ENCODE measurements around the gene KCTD2. TPM values are rescaled to one million over a fixed set of nuclear protein-coding genes. Genes with fewer than 3 reads are reported as not detected.
A peak's percentile ranks its signal among the peaks of the same experiment; 100 is the strongest.
"Not testable (repeated sequence)": the region's sequence is repeated elsewhere in the genome, so short reads cannot be mapped to it uniquely, and the experiment has no call there.

Gene KCTD2
- total RNA-seq, 1 donor from 2014 or later: 21.2 TPM

- DNase-seq (ENCODE audit: low spot score): no peak
Measured at GRCh38 chr17:75049057-75049456, 2.0 kb downstream of the KCTD2 start.

GRCh38 chr17:75049706-75050105 is 2.7 kb downstream of the KCTD2 start:
- no peak for DNase-seq (ENCODE audit: low spot score)

- no peak for DNase-seq (ENCODE audit: low spot score)
Measured at GRCh38 chr17:75051941-75052340, 4.9 kb downstream of the KCTD2 start.

- peak; percentile 89 for DNase-seq (ENCODE audit: low spot score)
Measured at GRCh38 chr17:75059369-75060345, 12.6 kb downstream of the KCTD2 start.

- no peak for DNase-seq (ENCODE audit: low spot score)
Measured at GRCh38 chr17:75060434-75061054, 13.5 kb downstream of the KCTD2 start.

DNA sequence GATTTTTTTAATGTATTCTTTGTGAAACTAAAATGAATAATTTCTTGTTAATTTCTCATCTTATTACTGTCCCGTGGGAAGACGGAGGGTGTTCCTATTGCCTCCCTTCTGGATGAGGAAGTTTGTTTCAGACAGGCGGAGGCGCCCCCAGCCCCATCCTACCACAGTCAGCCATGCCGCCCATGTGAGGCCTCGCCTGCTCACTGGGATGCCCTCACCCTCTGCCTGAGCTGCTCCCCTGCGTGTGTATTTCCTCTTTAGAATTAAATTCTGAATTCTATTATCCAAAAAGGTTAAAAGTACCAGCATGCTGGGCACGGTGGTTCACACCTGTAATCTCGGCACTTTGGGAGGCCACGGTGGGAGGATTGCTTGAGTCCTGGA is 14.0 kb downstream of the KCTD2 start:
- DNase-seq (ENCODE audit: low spot score): no peak

GRCh38 chr17:75061618-75062017 is 14.6 kb downstream of the KCTD2 start:
- no peak for DNase-seq (ENCODE audit: low spot score)

GRCh38 chr17:75063201-75063600 is 16.2 kb downstream of the KCTD2 start:
- no peak for DNase-seq (ENCODE audit: low spot score)

GRCh38 chr17:75063626-75064025 is 16.6 kb downstream of the KCTD2 start:
- no peak for DNase-seq (ENCODE audit: low spot score)

GRCh38 chr17:75064040-75064439 is 17.0 kb downstream of the KCTD2 start:
- DNase-seq (ENCODE audit: low spot score): no peak

GRCh38 chr17:75064460-75064859 is 17.4 kb downstream of the KCTD2 start:
- DNase-seq (ENCODE audit: low spot score): no peak

DNA sequence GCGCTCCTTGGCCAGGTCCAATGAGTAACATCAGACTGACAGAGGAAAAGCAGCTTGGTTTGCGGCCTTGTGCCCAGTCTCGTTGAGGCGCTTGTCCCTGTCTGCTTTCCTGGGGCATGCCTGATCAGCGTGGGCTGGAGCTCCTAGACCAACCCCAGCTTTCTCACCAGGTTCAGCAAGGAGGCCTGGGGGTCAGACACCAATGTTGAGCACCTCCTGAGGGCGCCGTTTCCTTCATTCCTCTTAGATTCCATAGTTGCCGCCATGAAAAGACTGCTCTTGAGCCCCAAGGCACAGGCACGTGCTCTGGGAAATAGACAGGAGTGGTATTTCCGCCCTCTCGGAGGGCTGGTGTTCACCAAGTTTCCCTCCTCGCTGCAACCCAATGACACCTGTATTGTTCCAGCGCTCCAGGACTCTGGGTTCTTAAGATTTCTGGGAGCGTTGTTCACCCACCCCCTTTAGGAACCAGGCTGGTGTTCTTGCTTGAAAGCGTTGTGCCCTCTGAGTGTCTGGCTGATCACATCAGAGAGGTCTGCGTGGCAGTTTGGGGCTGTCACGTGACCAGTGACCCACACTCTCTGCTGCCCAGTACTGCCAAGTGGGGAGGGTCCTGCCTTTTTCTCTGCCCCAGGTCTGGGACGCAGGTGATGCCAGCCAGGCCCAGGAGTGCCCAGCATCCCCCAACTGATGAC is 18.0 kb downstream of the KCTD2 start:
- DNase-seq (ENCODE audit: low spot score): no peak

DNA sequence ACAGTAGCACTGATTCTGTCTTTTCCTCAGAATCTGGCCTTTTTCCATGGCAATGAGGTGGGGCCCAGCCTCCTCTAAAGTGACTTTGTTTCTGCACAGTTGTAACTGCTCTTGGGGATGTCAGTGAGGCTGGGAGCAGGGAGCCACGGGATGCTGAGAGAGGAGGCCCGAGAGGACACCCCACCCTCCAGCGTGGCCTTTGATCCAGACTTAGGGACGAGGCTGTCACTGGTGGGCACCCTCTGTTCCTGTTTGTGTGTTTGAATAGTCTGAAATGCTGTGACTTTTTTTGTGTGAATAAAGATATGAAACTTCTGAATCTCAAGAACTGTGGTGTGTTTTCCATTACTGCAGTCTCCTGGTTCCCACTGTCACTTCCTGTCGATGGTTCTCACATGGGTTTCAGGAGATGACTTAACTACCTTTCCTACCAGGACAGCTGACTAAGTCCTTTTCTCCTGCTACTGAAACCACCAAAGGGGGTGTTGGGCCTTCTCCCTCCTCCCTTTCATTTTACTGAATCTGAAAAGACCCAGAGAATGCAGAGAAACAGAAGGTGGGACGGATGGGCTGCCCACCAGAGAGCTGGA is 18.6 kb downstream of the KCTD2 start:
- no peak for DNase-seq (ENCODE audit: low spot score)

GRCh38 chr17:75067856-75068255 is 20.8 kb downstream of the KCTD2 start:
- DNase-seq (ENCODE audit: low spot score): no peak

- DNase-seq (ENCODE audit: low spot score): no peak
Measured at GRCh38 chr17:75068750-75069149, 21.7 kb downstream of the KCTD2 start.

DNA sequence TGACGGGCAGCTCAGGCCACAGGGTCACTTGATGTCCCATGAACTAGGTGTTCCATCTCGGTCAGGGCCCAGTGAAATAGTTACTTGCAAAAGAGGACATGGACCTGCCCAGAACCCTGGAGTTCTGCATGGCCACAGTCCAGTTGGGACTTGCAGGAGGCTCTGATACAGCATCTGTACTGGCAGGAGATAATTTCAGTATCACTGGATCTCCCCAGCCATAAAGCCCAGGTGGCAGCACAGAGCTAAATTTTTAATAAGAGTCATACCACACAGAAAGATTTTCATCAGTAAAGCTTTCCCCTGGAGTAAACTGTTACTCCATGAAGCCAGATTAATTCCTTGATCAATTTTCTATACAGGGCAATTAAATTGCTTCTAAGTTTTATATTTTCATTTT is 22.8 kb downstream of the KCTD2 start:
- DNase-seq (ENCODE audit: low spot score): peak; percentile 38

GRCh38 chr17:75071478-75072271 is 24.6 kb downstream of the KCTD2 start:
- DNase-seq (ENCODE audit: low spot score): not testable (repeated sequence)

- not testable (repeated sequence) for DNase-seq (ENCODE audit: low spot score)
Measured at GRCh38 chr17:75072909-75073308, 25.9 kb downstream of the KCTD2 start.

DNA sequence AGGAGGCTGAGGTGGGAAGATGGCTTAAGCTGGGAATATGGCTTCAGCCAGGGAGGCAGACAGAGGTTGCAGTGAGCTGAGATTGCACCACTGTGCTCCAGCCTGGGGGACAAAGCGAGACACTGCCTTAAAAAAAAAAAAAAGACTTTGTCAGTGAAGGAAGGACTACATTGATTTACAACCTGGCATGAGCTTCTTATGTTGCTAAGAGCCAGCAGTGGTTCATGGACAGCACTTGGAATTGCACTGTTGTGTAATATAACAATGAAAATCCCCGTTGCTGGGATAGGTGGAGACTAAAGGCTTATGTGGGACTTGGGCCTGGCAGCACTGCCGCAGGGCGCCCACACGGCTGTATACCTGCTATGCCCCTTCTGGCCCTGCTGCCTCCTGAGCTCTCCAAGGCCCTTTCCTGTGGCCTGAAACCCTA is 26.6 kb downstream of the KCTD2 start:
- DNase-seq (ENCODE audit: low spot score): peak; percentile 59

- DNase-seq (ENCODE audit: low spot score): peak; percentile 52
Measured at GRCh38 chr17:75074532-75074931, 27.5 kb downstream of the KCTD2 start.

Data from umbilical cord (tissue), 2 donors.